Common myeloid progenitor, CD34-positive (primary cell): ENCODE results near the gene RPS5.
A peak's percentile ranks its signal among the peaks of the same experiment; 100 is the strongest.

Experiments used
- CTCF ChIA-PET: fragments of 350-600 bp; sonication (Branson Sonifier 250); formaldehyde crosslinking; loops from one replicate; lab custom pipeline; 2021; ENCODE audit warnings: antibody characterized with exemption; lab: Charles Lee
- POLR2A ChIA-PET: fragments of 350-600 bp; sonication (Branson Sonifier 250); formaldehyde crosslinking; loops from one replicate; lab custom pipeline; 2021; ENCODE audit warnings: antibody characterized with exemption; lab: Charles Lee
- DNase-seq, 3 donors: peaks; one replicate each; pipeline versions ENCODE4 v3.0.0 to v3.0.0-alpha.2; 2013
- H3K27ac ChIP-seq, 2 experiments: 1 replicate in 1 of 2; 2 replicates in 1 of 2; pipeline ENCODE4 v1.7.0; 2013; ENCODE audit warnings: inconsistent platforms in 2 of 2, low read length in 2 of 2, mild to moderate bottlenecking in 2 of 2, low read depth in 1 of 2, moderate library complexity in 1 of 2; ENCODE audit not compliant: severe bottlenecking in 2 of 2, insufficient read depth in 1 of 2, poor library complexity in 1 of 2
- H3K27me3 ChIP-seq, 5 experiments: replicated peaks in 2 of 5; 1 replicate in 3 of 5; 2 replicates in 2 of 5; pipeline versions ENCODE4 v1.6.1 to v1.7.0; 2013; ENCODE audit warnings: low read length in 4 of 5, mild to moderate bottlenecking in 2 of 5, moderate library complexity in 2 of 5, inconsistent platforms in 1 of 5; ENCODE audit not compliant: insufficient read depth in 5 of 5, control insufficient read depth in 4 of 5
- H3K36me3 ChIP-seq, 4 experiments: 1 replicate in 2 of 4; 2 replicates in 2 of 4; pipeline versions ENCODE4 v1.6.1 to v1.7.0; 2013; ENCODE audit warnings: low read length in 3 of 4, control low read depth in 1 of 4, mild to moderate bottlenecking in 1 of 4; ENCODE audit not compliant: control insufficient read depth in 4 of 4, insufficient read depth in 4 of 4
- H3K4me1 ChIP-seq, 4 experiments: 1 replicate in 3 of 4; 2 replicates in 1 of 4; pipeline versions ENCODE4 v1.6.1 to v1.7.1; 2013; ENCODE audit warnings: low read length in 3 of 4, mild to moderate bottlenecking in 3 of 4, control low read depth in 1 of 4, inconsistent platforms in 1 of 4, moderate library complexity in 1 of 4; ENCODE audit not compliant: control insufficient read depth in 4 of 4, insufficient read depth in 4 of 4; ENCODE audit errors: control extremely low read depth in 1 of 4
- H3K4me3 ChIP-seq, 7 experiments: 1 replicate in 4 of 7; 2 replicates in 3 of 7; pipeline versions ENCODE4 v1.5.1 to v1.7.0; 2013; ENCODE audit warnings: mild to moderate bottlenecking in 7 of 7, low read length in 6 of 7, moderate library complexity in 6 of 7, inconsistent platforms in 2 of 7, low read depth in 2 of 7, control low read depth in 1 of 7; ENCODE audit not compliant: insufficient read depth in 4 of 7, control insufficient read depth in 1 of 7; ENCODE audit errors: extremely low read depth in 1 of 7
- H3K9me3 ChIP-seq, 5 experiments: 1 replicate in 4 of 5; 2 replicates in 1 of 5; pipeline versions ENCODE4 v1.6.1 to v1.7.1; 2013; ENCODE audit warnings: low read length in 4 of 5, mild to moderate bottlenecking in 2 of 5, inconsistent platforms in 1 of 5, low read depth in 1 of 5, moderate library complexity in 1 of 5; ENCODE audit not compliant: control insufficient read depth in 4 of 5, insufficient read depth in 2 of 5; ENCODE audit errors: control extremely low read depth in 1 of 5
- WGBS: methylation state at CpG from one replicate; pipeline ENCODE4 v1.1.5; 2013; ENCODE audit not compliant: insufficient coverage; 5-methylcytosine and 5-hydroxymethylcytosine counted together

Gene RPS5

GRCh38 chr19:58407658-58408151, 20.6 kb downstream of the RPS5 start:
- no peak for DNase-seq
- Histone ChIP-seq H3K36me3 (peaks cover 0 to 2% (median 0%) of the 10 kb centered on the region in 4 experiments), H3K27ac (peak overlapping the region; percentile 59 to 92), H3K4me3 (peak overlapping the region; percentile 75 to 98 (median 89)), H3K4me1 (peaks cover 2 to 31% (median 26%) of the 10 kb centered on the region in 4 experiments), H3K9me3 (no peaks in the 10 kb centered on the region), H3K27me3 (no peaks in the 10 kb centered on the region)
- ChIA-PET CTCF (interaction anchor here (1.1 to 1.4 kb wide), 3 partner anchors 9 to 44 kb away, joined by 3 to 4 read pairs (median 4); no protein-coding TSS in a partner anchor), POLR2A (interaction anchor here (0.9 kb wide), 1 partner anchor 46 kb away, joined by 3 read pairs; the partner anchor contains the start of gene ZNF497)
- WGBS: 27% methylated on average over 22 of the region's 22 CpGs

GRCh38 chr19:58408152-58409009, 21.3 kb downstream of the RPS5 start, which contains the start of gene ZNF584:
TSS of gene ZNF584 (plus strand) at chr19:58408649. CDS start at chr19:58409148, 499 bp downstream.
- WGBS: 0% methylated on average over 83 of the region's 100 CpGs
- peaks cover 2 to 31% (median 26%) of the 10 kb centered on the region in 4 experiments for H3K4me1 ChIP-seq

GRCh38 chr19:58409010-58409790, 22.1 kb downstream of the RPS5 start:
- Histone ChIP-seq H3K27me3 (no peaks in the 10 kb centered on the region), H3K27ac (peak overlapping the region; percentile 15 to 92), H3K4me1 (peaks cover 2 to 28% (median 25%) of the 10 kb centered on the region in 4 experiments), H3K9me3 (no peaks in the 10 kb centered on the region), H3K36me3 (peaks cover 0 to 2% (median 0%) of the 10 kb centered on the region in 4 experiments), H3K4me3 (peak overlapping the region; percentile 75 to 98 (median 89))
- ChIA-PET CTCF (interaction anchor here (0.6 kb wide), 3 partner anchors 9 to 83 kb away, joined by 3 to 4 read pairs (median 3); partner anchors contain the start of genes ZNF497 and ZSCAN22), POLR2A (interaction anchor here (0.9 kb wide), 1 partner anchor 47 kb away, joined by 3 read pairs; the partner anchor contains the start of gene ZNF497)
- DNase-seq: peak in 2 of 3 donors; percentile 53 to 56
- WGBS: 3% methylated on average over 29 of the region's 34 CpGs

More at GRCh38 chr19:58408152-58409009, 21.3 kb downstream of the RPS5 start, which contains the start of gene ZNF584:
- Histone ChIP-seq H3K27ac (peak within 1 kb of the TSS; percentile 59 to 92), H3K27me3 (no peaks in the 10 kb centered on the region), H3K36me3 (peaks cover 0 to 2% (median 0%) of the 10 kb centered on the region in 4 experiments), H3K4me3 (peak within 1 kb of the TSS; percentile 75 to 98 (median 89)), H3K9me3 (no peaks in the 10 kb centered on the region)
- ChIA-PET POLR2A (interaction anchor here (0.9 kb wide), 1 partner anchor 46 kb away, joined by 3 read pairs; the partner anchor contains the start of gene ZNF497), CTCF (interaction anchor here (0.6 to 1.2 kb wide), 4 partner anchors 9 to 82 kb away, joined by 3 to 4 read pairs (median 4); partner anchors contain the start of genes ZNF497 and ZSCAN22)
- DNase-seq: peak; percentile 95 to 97 (median 97)

- Histone ChIP-seq H3K27ac (no peak overlapping the region), H3K4me3 (peak overlapping the region in 1 of 7 experiments; percentile 30), H3K9me3 (peaks cover 0 to 30% (median 16%) of the 10 kb centered on the region in 5 experiments), H3K27me3 (no peaks in the 10 kb centered on the region), H3K4me1 (no peaks in the 10 kb centered on the region), H3K36me3 (peaks cover 30 to 56% (median 51%) of the 10 kb centered on the region in 4 experiments)
- ChIA-PET POLR2A (no interaction called here), CTCF (interaction anchor here (0.9 kb wide), 1 partner anchor 9 kb away, joined by 4 read pairs; the partner anchor contains the start of gene ZNF584)
- DNase-seq: no peak
- WGBS: 100% methylated on average over 3 of the region's 5 CpGs
Observed at GRCh38 chr19:58416604-58417003, 29.5 kb downstream of the RPS5 start.

GRCh38 chr19:58417071-58417470, 30.0 kb downstream of the RPS5 start:
- CTCF ChIA-PET: interaction anchor here (0.9 to 1.1 kb wide), 2 partner anchors 9 to 15 kb away, joined by 3 to 4 read pairs; partner anchors contain the start of gene ZNF584
- peaks cover 30 to 57% (median 52%) of the 10 kb centered on the region in 4 experiments for H3K36me3 ChIP-seq
- 95% methylated on average over 4 of the region's 7 CpGs for WGBS

GRCh38 chr19:58428617-58429016, 41.5 kb downstream of the RPS5 start:
- CTCF ChIA-PET: no interaction called here
- no peak for DNase-seq
- no peak overlapping the region for H3K4me3 ChIP-seq
- H3K27ac ChIP-seq: no peak overlapping the region
- no CpG with 5 or more reads among the region's 1 CpG for WGBS
- H3K36me3 ChIP-seq: peaks cover 5 to 42% (median 21%) of the 10 kb centered on the region in 4 experiments
- POLR2A ChIA-PET: no interaction called here
- no peaks in the 10 kb centered on the region for H3K27me3 ChIP-seq
- peaks cover 17 to 65% (median 54%) of the 10 kb centered on the region in 5 experiments for H3K9me3 ChIP-seq
- no peaks in the 10 kb centered on the region for H3K4me1 ChIP-seq

More at GRCh38 chr19:58417071-58417470, 30.0 kb downstream of the RPS5 start:
- no peak for DNase-seq
- Histone ChIP-seq H3K9me3 (peaks cover 0 to 30% (median 16%) of the 10 kb centered on the region in 5 experiments), H3K4me1 (no peaks in the 10 kb centered on the region), H3K27ac (no peak overlapping the region), H3K27me3 (no peaks in the 10 kb centered on the region), H3K4me3 (peak overlapping the region in 1 of 7 experiments; percentile 30)
- POLR2A ChIA-PET: no interaction called here
